HG03175 (cell line): Measurements from ENCODE around the gene KCNAB1.
A peak's percentile ranks its signal among the peaks of the same experiment; 100 is the strongest.

Experiments
- ATAC-seq: cut with Tn5 transposase; IDR thresholded peaks from one replicate; pipeline ENCODE4 v1.9.1; 2021; ENCODE audit warnings: mild to moderate bottlenecking, moderate library complexity; ENCODE audit not compliant: unreplicated experiment

Gene KCNAB1

DNA sequence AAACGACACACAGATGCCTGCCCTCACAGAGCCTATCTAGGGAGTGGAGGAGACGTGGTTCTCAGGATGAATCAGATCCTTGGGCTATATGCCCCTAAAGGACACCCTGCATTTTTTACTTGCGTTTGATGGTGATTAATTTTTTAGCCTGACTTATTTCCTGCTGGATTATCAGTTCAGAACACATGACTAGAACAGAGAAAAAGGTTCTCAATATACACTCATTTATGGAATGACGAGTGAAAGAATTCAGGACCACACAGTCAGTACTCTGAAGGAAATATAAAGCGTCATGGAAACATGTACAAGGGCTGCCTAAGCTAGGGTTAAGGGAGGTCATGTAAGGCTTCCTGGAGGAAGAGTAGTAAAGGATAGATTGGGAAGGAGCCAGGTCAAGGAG lies 312.8 kb downstream of the KCNAB1 start:
- no peak for ATAC-seq

DNA sequence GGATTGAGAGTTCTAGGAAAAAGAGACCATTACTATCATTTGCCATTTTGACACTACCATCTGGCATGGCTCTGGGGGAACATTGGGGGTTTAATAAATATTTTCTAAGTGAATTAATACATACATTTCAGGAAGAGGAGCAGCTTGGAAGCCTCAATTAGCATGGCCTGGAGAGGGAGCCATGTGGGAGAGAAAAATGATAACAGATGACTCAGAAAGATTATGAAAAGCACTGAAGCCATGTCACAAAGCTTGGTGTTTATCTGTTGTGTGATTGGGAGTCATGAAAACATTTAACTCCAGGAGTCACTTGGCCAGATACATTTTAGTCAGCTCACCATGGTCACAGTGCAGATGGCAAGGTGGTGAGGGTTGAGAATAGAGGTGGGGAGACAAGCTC lies 313.5 kb downstream of the KCNAB1 start:
- ATAC-seq: no peak

DNA sequence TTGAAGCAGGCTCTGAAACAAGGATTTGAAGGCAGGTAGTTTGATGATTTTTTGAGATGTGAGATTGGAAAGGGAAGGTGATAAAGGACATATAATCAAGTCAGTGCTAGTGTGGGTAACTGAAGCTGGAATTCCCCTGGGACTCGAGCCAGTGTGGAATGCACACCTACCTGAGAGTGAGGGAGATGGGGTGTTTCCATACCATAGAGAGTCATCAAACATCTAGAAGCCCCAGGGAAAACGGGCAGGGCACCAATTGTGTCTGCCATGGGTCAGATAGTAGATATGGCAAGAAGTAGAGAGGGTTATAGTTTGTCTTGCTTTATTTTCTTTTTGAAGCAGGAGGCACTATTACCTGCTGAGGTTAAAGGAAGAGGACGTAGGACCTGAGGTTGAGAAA lies 314.5 kb downstream of the KCNAB1 start:
- ATAC-seq: no peak

DNA sequence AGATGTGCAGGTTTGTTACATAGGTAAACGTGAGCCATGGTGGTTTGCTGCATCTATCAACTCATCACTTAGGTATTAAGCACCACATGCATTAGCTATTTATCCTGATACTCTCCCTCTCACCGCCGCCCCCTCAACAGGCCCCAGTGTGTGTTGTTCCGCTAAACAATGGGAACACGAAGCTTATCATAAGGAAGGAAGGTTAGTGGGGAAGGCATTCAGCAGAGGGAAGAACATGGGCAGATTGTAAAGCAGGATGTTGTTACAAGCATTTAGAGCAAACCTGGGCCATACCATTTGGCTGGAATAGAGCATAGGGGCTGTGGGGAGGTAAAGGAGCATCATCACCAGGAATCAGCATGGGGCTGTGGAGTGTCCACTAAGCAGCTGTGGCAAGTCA lies 322.7 kb downstream of the KCNAB1 start:
- no peak for ATAC-seq

DNA sequence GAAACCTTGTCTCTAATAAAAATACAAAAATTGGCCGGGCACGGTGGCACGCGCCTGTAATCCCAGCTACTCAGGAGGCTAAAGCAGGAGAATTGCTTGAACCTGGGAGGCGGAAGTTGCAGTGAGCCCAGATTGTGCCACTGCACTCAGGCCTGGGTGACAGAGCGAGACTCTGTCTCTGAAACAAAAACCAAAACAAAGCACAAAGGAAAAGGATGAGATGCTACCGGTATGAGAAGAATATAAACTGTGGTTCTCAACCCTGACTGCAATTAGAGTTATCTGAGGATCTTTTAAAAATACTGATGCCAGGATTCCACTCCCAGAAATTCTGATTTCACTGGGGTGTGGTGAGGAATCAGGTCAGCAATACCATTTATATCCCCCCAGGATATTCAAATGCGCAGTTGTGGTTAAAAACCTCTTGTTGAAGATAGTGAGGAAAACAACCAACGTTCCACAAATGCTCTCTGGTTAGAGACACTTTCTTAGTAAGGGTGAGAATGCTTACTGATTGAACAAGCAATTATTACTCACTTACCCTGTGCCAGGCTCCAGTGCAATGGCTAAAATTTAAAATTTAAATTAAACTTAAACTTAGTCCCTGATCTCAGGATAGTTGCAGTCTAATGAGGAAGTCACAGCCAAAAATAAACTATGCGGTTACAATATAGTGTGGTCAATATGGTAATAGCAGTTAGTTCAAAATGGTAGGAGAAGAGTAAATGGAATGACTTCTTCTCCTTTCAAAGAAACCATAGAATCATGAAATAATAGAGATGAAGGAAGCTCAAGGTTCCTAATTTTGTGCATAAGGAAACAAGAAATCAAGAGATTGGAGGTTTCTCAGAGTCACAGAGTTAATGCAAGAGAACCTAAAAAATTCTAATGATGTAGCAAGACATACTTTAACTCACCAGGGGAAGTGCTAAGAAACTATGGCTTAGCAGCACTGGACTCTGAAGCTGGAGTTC lies 325.0 kb downstream of the KCNAB1 start:
- no peak for ATAC-seq

DNA sequence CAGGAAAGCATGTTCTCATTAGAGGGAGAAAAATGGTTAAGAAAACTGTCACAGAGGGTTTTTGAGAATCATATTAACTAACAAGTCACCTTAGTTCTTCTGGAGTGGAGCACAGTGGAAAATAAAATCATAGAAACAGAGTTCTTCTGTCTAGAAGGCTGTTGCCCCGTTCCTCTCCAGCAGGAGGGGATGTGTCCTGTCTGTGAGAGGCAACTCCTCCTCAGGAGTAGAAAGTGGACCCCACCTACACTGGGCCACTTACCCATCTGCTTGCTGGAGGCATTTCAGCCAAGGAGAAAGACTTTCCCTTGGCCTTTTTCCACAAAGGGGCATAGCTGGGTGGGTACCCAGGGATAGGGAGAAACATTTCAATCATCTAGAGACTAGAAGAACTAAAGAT lies 327.9 kb downstream of the KCNAB1 start:
- peak; percentile 70 for ATAC-seq

DNA sequence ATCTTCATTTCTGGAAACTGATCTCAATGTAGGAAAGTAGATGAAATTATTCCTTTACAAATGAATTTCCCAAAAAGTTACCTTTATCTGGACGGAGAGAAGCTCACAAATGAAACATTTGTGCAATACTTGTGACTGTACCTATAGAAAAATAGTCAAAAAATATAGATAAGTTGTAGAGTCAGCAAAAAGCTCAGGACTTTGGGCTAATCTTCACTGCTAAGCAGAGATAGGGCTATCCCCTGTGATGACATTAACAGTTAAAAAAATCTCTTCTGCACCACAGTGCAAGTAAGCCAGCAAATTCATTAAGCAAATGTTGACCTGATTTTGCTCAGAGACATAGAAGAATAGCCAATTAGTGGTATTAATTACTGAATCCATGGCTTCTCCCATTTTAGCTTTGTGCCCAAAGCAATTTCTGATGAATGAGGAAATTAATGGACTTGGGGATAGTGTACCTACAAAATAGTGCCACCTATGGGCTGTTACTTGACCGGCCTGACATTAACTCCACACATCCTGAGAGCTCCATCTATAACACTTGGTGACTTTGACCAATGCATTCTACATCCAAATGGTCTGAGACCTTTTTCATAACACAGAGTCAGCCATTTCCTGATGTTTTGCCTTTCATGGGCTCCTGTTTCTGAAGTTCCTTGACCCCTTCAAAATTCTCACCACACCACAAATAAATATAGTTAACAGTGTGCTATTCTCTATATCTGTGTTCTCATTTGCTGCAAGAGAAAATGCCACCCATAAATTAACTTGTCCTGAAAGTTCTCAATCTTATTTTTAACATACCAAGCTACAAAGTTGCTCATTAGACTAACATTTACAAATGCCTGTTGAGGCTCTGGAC lies 329.6 kb downstream of the KCNAB1 start:
- ATAC-seq: peak; percentile 62

DNA sequence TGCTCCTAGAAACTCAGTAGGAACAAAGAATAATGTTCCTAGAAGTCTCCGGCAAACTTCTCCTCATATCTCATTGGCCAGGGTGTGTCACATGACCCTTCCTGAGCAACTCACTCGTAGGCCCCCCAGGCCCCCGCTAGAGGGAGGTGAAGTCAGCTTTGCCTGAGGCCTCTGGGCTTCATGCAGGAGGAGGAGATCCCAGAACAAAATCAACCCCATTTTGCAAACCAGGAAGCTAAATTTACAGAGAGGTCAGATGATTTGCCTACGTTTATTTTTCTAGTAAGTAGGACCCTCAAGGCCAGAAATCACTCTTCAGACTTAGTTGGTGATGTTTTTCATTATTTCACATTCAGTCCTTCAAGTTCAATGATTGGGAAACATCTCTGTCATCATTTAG lies 335.5 kb downstream of the KCNAB1 start:
- ATAC-seq: no peak

DNA sequence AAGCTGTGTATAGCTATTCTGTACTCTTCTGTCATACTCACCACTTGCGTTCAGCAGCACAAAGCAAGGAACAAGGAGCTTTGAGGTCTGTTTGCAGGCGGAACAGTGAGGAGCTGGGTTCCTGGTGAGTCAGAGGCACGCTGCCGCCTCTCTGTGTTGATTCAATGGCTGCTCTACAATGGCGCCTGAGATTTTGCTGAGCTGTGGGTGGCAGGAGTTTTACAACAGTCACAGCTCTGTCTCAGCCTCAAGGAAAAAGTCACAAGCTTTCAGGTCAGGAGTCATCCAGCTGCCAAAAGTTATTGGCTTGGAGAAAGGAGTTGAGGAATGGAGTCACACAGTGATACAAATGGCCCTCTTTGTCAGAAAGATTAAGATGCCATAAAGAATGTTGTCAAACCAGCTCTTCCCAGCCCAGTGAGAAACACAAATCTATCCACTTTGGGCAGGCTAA lies 336.4 kb downstream of the KCNAB1 start:
- ATAC-seq: no peak

DNA sequence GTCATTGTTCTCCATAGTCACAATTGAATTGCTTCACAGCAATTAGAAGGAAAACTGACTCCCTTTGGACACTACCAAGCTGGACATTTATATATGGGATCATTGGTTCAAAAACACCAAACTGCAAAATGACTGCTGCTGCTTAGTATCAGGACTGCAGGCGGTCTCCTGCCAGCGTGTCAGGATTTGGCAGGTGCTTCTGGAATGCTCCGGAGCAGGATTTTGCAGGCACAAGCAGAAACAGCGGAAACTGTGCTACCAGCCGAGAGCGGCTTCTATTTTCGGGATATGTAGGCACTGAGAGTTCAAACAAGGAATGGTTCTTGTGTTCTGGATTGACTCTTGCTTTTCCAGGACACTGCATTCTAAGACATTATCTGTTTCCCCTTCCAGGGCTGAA lies 339.1 kb downstream of the KCNAB1 start:
- ATAC-seq: no peak

DNA sequence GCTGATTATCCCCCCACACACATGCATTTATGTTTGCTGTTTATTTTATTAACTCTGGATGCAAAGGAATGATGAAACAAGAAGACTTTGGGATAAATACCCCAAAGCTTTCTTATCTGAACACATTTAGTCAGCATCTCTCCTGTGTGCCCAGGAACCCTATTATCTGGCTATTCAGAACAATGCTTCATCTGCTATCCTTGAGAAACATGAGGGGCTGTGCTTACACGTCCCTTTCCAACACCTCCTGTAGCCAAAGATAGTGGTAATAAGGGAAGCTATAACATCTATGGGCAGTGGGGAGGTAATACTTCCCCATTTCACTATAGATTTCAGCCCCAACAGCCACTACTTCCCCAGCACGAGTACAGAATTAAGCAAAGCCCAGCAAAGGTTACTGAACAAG lies 339.8 kb downstream of the KCNAB1 start:
- peak; percentile 55 for ATAC-seq

DNA sequence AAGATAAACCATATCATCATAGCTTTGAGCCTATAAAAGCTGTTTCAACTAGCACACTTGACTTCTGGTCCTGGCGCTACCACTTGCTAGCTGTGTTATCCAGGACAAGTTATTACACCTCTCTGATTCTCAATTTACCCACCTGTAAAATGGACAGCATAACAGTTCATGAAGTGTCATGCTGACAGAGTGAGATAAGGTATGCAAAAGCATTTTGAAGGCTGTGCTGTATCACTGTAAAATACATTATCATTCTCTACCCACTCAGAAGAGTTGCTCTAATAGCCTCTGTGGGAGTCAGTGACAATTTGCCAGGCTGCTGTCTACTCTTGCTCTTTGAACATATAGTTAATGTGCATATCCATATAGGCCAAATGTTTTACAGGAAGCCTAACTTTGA lies 341.5 kb downstream of the KCNAB1 start:
- no peak for ATAC-seq

DNA sequence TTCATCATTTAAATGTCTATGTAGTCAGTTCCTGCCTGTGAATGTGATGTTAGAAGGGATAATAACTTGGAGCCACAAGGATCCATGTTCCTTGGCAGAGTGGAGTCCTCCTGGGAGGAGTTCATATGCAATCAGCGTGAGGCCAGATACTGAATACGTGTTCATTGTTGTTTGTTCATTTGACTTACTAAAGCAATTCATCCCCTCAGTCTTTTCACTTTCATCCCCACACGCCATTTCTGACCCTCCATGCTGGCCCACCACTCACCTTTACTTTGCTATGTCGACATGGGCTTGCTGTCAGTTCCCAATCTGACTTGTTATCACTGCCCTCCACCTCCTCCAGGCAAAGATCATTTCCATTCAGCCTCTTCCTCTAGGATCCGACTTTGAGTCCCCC lies 342.7 kb downstream of the KCNAB1 start:
- ATAC-seq: no peak

DNA sequence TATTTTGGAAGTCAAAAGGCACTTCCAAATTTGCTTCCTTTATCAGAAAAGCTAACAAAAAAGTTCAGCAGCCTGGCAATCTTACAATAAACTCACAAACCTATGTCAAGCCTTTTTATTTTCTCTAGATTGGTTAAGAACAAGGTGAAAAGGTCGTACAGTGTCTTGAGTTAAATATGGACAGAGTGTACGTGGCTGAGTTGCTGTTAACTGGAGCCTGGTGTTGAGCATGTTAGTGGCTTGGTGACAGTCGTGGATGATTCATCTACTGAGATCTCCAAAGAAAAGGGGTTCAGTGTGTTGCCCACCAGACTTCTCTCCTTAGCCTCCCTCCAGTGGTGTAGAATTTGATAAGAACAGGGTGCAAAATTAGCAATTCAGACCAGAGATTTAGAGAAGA lies 344.8 kb downstream of the KCNAB1 start:
- ATAC-seq: no peak

DNA sequence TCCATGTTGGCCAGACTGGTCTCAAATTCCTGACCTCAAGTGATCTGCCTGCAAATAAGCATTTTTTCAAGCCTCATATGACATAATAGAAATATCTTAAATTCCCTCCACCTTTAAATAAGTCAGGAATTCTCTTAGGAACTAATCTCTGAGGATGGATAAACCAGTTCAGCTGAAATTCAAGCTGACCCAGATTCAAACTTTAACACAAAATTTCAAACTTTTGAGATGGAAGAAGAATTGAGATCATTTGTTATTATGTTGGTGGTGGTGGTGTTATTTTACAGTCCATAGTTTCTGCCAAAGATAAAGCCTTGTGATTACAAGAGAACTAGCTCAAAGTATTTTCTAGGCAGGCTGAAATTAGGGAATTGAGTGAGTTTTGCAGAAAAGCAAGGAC lies 349.1 kb downstream of the KCNAB1 start:
- ATAC-seq: no peak

DNA sequence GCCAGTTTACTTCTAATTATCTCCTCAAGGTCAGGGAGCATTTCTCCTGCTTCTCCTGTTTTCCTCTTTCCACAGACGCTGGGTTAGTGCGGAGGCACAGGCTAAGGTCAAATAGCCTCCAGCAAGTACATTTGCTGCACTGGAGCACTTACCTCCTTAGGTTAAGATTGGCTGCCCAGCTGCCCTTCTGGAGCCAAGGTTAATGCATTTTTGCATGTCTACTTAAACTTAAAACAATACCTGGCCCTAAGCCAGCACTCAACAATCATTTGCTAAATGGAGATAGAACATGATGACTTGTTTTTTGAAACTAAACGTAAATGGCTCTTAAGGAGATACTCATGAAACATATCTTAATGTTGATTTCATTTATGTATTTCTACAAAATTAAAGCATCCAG lies 351.1 kb downstream of the KCNAB1 start:
- no peak for ATAC-seq

DNA sequence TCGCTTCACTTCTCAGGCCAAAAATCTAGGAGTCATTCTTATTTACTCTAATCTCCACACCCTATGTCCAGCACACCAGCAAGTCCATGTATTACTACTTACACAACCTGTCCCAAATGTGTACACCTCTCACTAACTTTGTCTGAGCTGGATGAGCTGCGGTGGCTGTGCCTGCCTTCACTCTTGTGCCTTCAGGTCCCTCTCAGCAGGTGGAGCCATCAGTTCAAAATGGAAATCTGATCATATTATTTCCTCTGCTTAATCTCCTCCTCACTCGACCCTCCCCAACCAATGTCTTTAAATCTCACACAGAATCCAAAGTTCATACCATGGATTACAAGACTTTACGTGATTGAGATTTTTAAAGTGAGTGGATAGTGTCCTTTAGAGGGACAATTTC lies 351.8 kb downstream of the KCNAB1 start:
- no peak for ATAC-seq

DNA sequence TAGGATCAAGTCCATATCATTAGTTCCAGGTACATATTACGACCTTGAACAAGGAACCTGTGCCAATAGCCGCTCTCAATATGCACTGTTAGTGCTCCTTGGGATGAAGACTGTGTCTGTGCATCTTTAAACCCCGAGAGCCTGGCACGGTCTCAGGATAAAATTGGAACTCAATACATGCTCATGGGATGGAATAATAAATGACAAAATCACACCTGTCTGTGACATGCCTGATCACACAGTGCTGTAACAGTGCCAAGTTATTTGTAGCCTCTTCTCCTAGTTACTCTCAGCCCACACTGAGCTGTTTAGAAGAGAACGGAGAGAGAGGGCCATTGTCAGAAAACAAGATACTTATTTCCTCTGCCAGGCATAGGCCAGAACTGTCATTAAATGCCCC lies 352.3 kb downstream of the KCNAB1 start:
- ATAC-seq: no peak

DNA sequence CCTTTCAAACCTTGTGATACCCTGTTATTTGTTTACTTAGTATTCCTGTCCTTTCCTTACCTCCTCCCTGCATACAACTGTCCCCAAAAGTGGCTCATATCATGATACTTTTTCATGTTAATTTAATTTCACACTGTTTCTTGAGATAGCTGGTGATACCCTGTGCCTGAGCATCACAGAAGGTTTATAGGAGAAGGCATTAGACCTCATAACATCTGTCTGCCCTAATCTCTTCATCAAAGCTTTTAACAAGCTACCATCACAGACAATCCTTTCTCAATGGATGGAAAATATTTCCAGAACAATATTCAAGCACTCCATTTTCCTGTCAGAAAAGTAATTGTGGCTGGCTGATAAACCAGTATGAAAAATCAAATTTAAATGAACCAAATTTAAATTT lies 353.0 kb downstream of the KCNAB1 start:
- no peak for ATAC-seq

DNA sequence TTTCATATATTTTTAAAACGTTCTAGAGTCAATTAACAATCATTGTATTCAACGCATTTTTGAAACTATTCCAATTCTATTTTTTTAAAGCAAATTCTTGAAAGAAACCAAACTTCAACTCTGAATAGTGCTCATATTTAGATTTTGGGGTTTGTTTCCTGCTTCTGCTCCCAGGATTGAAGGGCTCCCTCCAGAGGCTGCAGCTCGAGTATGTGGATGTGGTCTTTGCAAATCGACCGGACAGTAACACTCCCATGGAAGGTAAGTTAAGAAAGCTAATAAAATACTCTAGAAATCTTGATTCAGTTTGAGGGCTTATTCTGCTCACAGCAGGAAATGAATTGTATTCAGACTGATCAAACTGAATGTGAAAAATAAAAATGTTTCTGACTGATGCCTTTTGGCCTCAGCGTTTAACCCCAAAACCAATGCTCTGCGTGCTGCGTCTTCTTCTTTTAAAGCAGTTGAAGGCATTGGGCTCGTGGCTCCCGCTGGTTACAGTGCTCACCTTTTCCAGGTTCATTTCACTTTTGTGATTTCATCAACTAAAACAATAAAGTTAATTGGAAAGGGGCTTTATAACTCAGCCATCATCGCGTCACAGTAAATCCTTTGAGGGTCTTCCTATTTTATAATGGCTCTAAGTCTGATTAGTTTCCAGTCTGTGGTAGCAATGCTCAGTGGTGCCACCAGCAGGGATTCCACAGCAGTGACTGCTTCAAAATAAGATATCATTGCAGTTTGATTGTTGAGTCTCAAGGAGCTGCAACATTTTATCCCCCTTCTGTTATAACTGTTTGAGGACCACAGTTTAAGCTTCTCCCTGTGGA lies 354.4 kb downstream of the KCNAB1 start:
- no peak for ATAC-seq

DNA sequence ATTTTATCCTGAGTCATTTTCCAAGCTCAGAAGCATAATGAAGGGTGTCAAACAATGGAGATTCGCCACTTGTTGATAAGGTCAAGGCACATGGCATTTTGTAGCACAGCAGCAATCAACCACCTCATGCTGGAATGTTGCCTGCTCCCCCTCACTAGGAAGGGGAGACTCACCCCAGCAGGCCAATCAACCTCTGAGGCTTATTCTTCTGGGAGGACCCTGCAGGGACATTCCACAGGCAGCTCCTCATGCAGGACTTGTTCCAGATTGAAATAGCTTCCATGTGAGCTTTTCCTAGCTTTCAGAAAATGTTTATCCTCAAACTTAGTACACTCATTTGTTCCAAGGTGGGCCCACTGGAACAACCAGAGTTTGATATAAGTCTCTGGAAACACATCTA lies 356.9 kb downstream of the KCNAB1 start:
- no peak for ATAC-seq
